HL-60 (cell line): ENCODE measurements around the gene APC2.

Experiments
- GABPA ChIP-seq: IDR thresholded peaks from 2 replicates; pipeline ENCODE4 v1.6.1; 2012; ENCODE audit warnings: low read depth
- POLR2AphosphoS5 ChIP-seq: IDR thresholded peaks from 2 replicates; pipeline ENCODE4 v1.6.1; 2012; ENCODE audit warnings: low read depth
- TF ChIP-seq, protein P1 (sequence below): IDR thresholded peaks from one replicate; pipeline ENCODE4 v1.5.1; 2011; ENCODE audit warnings: low read length, control low read depth, inconsistent platforms; ENCODE audit not compliant: insufficient read depth
- TF ChIP-seq, protein P2 (sequence below): IDR thresholded peaks from 2 replicates; pipeline ENCODE4 v1.6.1; 2012; ENCODE audit warnings: low read depth; ENCODE audit not compliant: insufficient replicate concordance

DNA sequence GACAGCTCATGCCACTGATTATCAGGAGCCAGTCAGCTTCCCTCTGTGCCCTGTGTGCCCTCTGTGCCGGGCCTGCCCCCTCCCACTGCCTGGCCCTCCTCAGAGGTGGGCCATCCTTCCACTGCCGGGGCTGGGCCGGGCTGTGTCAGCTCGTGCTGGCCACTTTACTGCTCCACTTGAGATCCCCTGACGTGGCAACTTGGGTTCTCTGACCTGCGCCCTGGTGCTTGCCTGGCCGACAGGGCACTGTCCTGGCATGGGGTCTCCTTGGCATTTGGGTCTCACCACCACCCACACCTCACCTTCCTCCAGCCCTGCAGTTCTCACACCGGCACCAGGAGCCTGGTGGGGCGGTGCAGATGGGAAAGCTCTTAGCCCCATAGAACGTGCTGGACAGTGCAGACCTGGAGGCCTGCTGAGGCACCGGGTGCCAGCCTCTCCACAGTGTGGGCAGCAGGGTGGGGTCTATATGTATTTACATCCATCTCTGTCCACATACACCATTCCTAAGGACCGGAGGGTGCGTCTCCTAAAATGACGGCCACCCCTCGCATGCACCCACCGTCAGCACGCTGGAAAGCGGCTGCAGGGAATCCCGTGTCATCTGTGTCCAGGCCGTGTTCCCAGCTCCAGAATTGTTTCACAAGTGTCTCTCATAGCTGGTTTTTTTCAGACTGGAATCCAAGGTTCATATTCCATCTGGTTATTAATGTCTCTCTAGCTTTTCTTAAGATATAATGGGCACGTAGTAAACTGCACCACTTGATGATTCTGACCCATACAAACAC, 30.8 kb upstream of the APC2 start:
- TF ChIP-seq, protein P1, sequence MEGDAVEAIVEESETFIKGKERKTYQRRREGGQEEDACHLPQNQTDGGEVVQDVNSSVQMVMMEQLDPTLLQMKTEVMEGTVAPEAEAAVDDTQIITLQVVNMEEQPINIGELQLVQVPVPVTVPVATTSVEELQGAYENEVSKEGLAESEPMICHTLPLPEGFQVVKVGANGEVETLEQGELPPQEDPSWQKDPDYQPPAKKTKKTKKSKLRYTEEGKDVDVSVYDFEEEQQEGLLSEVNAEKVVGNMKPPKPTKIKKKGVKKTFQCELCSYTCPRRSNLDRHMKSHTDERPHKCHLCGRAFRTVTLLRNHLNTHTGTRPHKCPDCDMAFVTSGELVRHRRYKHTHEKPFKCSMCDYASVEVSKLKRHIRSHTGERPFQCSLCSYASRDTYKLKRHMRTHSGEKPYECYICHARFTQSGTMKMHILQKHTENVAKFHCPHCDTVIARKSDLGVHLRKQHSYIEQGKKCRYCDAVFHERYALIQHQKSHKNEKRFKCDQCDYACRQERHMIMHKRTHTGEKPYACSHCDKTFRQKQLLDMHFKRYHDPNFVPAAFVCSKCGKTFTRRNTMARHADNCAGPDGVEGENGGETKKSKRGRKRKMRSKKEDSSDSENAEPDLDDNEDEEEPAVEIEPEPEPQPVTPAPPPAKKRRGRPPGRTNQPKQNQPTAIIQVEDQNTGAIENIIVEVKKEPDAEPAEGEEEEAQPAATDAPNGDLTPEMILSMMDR = no peak
- no peak for TF ChIP-seq POLR2AphosphoS5
- TF ChIP-seq, protein P2, sequence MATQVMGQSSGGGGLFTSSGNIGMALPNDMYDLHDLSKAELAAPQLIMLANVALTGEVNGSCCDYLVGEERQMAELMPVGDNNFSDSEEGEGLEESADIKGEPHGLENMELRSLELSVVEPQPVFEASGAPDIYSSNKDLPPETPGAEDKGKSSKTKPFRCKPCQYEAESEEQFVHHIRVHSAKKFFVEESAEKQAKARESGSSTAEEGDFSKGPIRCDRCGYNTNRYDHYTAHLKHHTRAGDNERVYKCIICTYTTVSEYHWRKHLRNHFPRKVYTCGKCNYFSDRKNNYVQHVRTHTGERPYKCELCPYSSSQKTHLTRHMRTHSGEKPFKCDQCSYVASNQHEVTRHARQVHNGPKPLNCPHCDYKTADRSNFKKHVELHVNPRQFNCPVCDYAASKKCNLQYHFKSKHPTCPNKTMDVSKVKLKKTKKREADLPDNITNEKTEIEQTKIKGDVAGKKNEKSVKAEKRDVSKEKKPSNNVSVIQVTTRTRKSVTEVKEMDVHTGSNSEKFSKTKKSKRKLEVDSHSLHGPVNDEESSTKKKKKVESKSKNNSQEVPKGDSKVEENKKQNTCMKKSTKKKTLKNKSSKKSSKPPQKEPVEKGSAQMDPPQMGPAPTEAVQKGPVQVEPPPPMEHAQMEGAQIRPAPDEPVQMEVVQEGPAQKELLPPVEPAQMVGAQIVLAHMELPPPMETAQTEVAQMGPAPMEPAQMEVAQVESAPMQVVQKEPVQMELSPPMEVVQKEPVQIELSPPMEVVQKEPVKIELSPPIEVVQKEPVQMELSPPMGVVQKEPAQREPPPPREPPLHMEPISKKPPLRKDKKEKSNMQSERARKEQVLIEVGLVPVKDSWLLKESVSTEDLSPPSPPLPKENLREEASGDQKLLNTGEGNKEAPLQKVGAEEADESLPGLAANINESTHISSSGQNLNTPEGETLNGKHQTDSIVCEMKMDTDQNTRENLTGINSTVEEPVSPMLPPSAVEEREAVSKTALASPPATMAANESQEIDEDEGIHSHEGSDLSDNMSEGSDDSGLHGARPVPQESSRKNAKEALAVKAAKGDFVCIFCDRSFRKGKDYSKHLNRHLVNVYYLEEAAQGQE = no peak
- TF ChIP-seq GABPA = no peak
